GM12878 (cell line): ENCODE results near the gene STPG3. TPM values are rescaled to one million over a fixed set of nuclear protein-coding genes. Genes with fewer than 3 reads are reported as not detected.

Experiments
- ATAC-seq: fragments of 200-7000 bp; cut with Tn5 transposase; 3 replicates; pipeline ENCODE4 v1.9.1; 2020; ENCODE audit warnings: mild to moderate bottlenecking, moderate library complexity
- BruUV-seq: library from RNA; stranded (reverse); fragments of 400-500 nt; replicated peaks from 2 replicates; lab custom pipeline; 2021; lab: Mats Ljungman, UMichigan
- CTCF ChIA-PET: fragments of 300-600 bp; sonication (Branson Sonifier 250); formaldehyde crosslinking; extraction: SDS; loops from one replicate; lab custom pipeline; 2021; ENCODE audit warnings: inconsistent platforms; lab: Yijun Ruan, JAX
- POLR2A ChIA-PET: fragments of 350-600 bp; formaldehyde crosslinking; extraction: SDS; loops from one replicate; lab custom pipeline; 2021; ENCODE audit warnings: inconsistent platforms; lab: Charles Lee
- RAD21 ChIA-PET: fragments of 300-600 bp; sonication (Branson Sonifier 250); formaldehyde crosslinking; loops from one replicate; lab custom pipeline; 2023; ENCODE audit warnings: antibody characterized with exemption; ENCODE audit not compliant: unreplicated experiment; lab: Charles Lee
- SMC1A ChIA-PET: fragments of 300-600 bp; sonication (Branson Sonifier 250); formaldehyde crosslinking; loops from one replicate; lab custom pipeline; 2023; ENCODE audit not compliant: unreplicated experiment, uncharacterized antibody; lab: Charles Lee
- DNase-seq: peaks from one replicate; pipeline ENCODE4 v3.0.0-alpha.2; 2011; ENCODE audit warnings: low read depth, low spot score
- FAIRE-seq: peaks from 3 replicates; lab custom pipeline; 2011; peaks lifted over from hg19 to GRCh38; lab: Jason Lieb, UNC
- H2AFZ ChIP-seq: 2 replicates; pipeline ENCODE4 v1.6.0; 2011; ENCODE audit warnings: low read depth, low read length, control low read depth; ENCODE audit not compliant: control insufficient read depth
- H3K27ac ChIP-seq: 2 replicates; pipeline ENCODE4 v1.5.1; 2011; ENCODE audit warnings: control low read depth; ENCODE audit not compliant: control insufficient read depth, insufficient read depth
- H3K27me3 ChIP-seq, 2 experiments: replicated peaks in 1 of 2; 2 replicates each; pipeline versions ENCODE4 v1.6.0 to v1.6.1; 2011; ENCODE audit warnings: low read length in 1 of 2; ENCODE audit not compliant: control insufficient read depth in 2 of 2, insufficient read depth in 2 of 2
- H3K36me3 ChIP-seq, 2 experiments: 2 replicates each; pipeline ENCODE4 v1.5.1; 2011; ENCODE audit warnings: low read length in 1 of 2; ENCODE audit not compliant: control insufficient read depth in 2 of 2, insufficient read depth in 2 of 2
- H3K4me1 ChIP-seq: 2 replicates; pipeline ENCODE4 v1.6.1; 2011; ENCODE audit warnings: mild to moderate bottlenecking, low read length, moderate library complexity, mixed read lengths; ENCODE audit not compliant: control insufficient read depth, insufficient read depth
- H3K4me2 ChIP-seq: 2 replicates; pipeline ENCODE4 v1.6.0; 2011; ENCODE audit warnings: control low read depth; ENCODE audit not compliant: control insufficient read depth, insufficient read depth
- H3K4me3 ChIP-seq: fragments of 200-600 bp; sonication (generic); 2 replicates; pipeline ENCODE4 v1.5.1; 2016
- H3K79me2 ChIP-seq: 2 replicates; pipeline ENCODE4 v1.6.0; 2011; ENCODE audit warnings: low read length; ENCODE audit not compliant: control insufficient read depth, insufficient read depth
- H3K9ac ChIP-seq: 2 replicates; pipeline ENCODE4 v1.8.0; 2011; ENCODE audit warnings: low read length, control low read depth, mixed read lengths; ENCODE audit not compliant: control insufficient read depth, insufficient read depth
- H3K9me3 ChIP-seq: replicated peaks from 3 replicates; pipeline ENCODE4 v1.5.1; 2011; ENCODE audit warnings: mild to moderate bottlenecking, low read length; ENCODE audit not compliant: control insufficient read depth, insufficient read depth
- H4K20me1 ChIP-seq: 2 replicates; pipeline ENCODE4 v1.6.0; 2011; ENCODE audit not compliant: control insufficient read depth, insufficient read depth
- MLLT1 ChIP-seq: fragments of 450-650 bp; IDR thresholded peaks from 2 replicates; pipeline ENCODE4 v1.6.1; 2016; ENCODE audit warnings: mild to moderate bottlenecking
- NR2C1 ChIP-seq: fragments of 450-650 bp; IDR thresholded peaks from 2 replicates; pipeline ENCODE4 v1.6.1; 2017; ENCODE audit warnings: antibody characterized with exemption, mild to moderate bottlenecking, moderate library complexity
- WGBS: methylation state at CpG from one replicate; pipeline ENCODE4 v1.1.6; 2016; ENCODE audit warnings: low lambda C conversion rate; ENCODE audit not compliant: insufficient replicate concordance, insufficient coverage; ENCODE audit errors: missing lambda C conversion rate; 5-methylcytosine and 5-hydroxymethylcytosine counted together
- in situ Hi-C: fragments of 300-500 bp; cut with MboI; formaldehyde crosslinking; loops from 9 replicates; pipeline ENCODE4 v1.14.3; 2018; ENCODE audit warnings: mixed read lengths
- intact Hi-C: fragments of 100-400 bp; cut with micrococcal nuclease; formaldehyde crosslinking; loops from one replicate; pipeline ENCODE4 v1.14.2; 2022; ENCODE audit not compliant: unreplicated experiment
- polyA plus RNA-seq, 11 experiments: library from polyadenylated mRNA; depleted of rRNA in 4 of 11; unstranded in 6 of 11; stranded (reverse) in 5 of 11; fragments of >200 nt; fragmentation: Nextera tagmentation in 4 of 11; fragmentation: Illumina TruSeq in 1 of 11; extraction: Ambion mirVana in 4 of 11; extraction: Trizol in 1 of 11; gene quantifications; 1 replicate in 1 of 11; 2 replicates in 10 of 11; pipeline versions ENCODE4 v1.2.1 to v1.2.3, GENCODE V29; 2011 to 2016; ENCODE audit warnings: inconsistent platforms in 2 of 11, missing spikeins in 2 of 11, low read depth in 1 of 11
- total RNA-seq, 4 experiments: library from RNA; depleted of rRNA in 3 of 4; stranded (reverse); fragments of >200 nt in 3 of 4; fragmentation: Illumina TruSeq in 1 of 4; extraction: Trizol in 1 of 4; gene quantifications; 2 replicates each; pipeline versions ENCODE4 v1.2.1 to v1.2.3, GENCODE V29; 2013 to 2021

Gene STPG3
- total and polyA plus RNA-seq, 10 of the 15 experiments (the other 5 are each of a cell fraction or from before 2014, with no cell fraction given) = not detected

- no TSS peak for BruUV-seq
- no peak overlapping the region for H3K27ac ChIP-seq
- H3K4me1 ChIP-seq = peaks cover 14% of the 10 kb centered on the region
- ATAC-seq (no peak), DNase-seq (no peak), FAIRE-seq (no peak)
- no peak overlapping the region for H2AFZ ChIP-seq
- ChIA-PET SMC1A (interaction anchor here (0.9 kb wide), 1 partner anchor 13 kb away, joined by 4 read pairs; the partner anchor contains the start of gene TUBB4B), POLR2A (interaction anchor here (0.8 to 6.2 kb wide), 6 partner anchors 13 to 167 kb away, joined by 3 to 112 read pairs (median 4); partner anchors contain the start of genes MAN1B1 and TUBB4B), CTCF (interaction anchor here (0.6 to 1.7 kb wide), 7 partner anchors 11 to 196 kb away, joined by 3 to 7 read pairs (median 3); partner anchors contain the start of genes TOR4A and TUBB4B), RAD21 (interaction anchor here (0.5 to 2.2 kb wide), 7 partner anchors 12 to 164 kb away, joined by 3 to 13 read pairs (median 3); partner anchors contain the start of genes TOR4A and TUBB4B)
- TF ChIP-seq MLLT1 (peak; percentile 92), NR2C1 (no peak)
- in situ Hi-C loops (no loop called here), intact Hi-C loops (no loop called here)
- H3K9me3 ChIP-seq = no peaks in the 10 kb centered on the region
- no peak overlapping the region; the same call in 1 of the 2 replicates for H3K9ac ChIP-seq
- WGBS = 70% methylated on average over 21 of the region's 21 CpGs
- H3K36me3 ChIP-seq = peaks cover 2 to 5% of the 10 kb centered on the region in 2 experiments; a peak in 3 of 4 replicates
- no peaks in the 10 kb centered on the region for H4K20me1 ChIP-seq
- no peaks in the 10 kb centered on the region for H3K27me3 ChIP-seq
- peak overlapping the region; percentile 93 for H3K4me3 ChIP-seq
- H3K4me2 ChIP-seq = peak overlapping the region; percentile 99
- H3K79me2 ChIP-seq = peaks cover 18% of the 10 kb centered on the region
Observed at GRCh38 chr9:137253717-137254623, 2.9 kb downstream of the STPG3 start.
